SK-N-SH treated with all-trans-retinoic acid at 6 μM for 48 hours (cell line): Measurements from ENCODE around the gene PYGM.

Experiments used
- ATAC-seq: fragments of 200-7000 bp; cut with Tn5 transposase; 3 replicates; pipeline ENCODE4 v1.9.1; 2020; ENCODE audit warnings: mild to moderate bottlenecking, moderate library complexity
- ARNTL ChIP-seq: fragments of 450-650 bp; formaldehyde crosslinking; IDR thresholded peaks from 2 replicates; pipeline ENCODE4 v1.5.0; 2020; ENCODE audit warnings: low read depth, mild to moderate bottlenecking, moderate library complexity, borderline replicate concordance
- BACH2 ChIP-seq: fragments of 250-450 bp; sonication (Bioruptor Pico); IDR thresholded peaks from 2 replicates; pipeline ENCODE4 v1.9.0; 2021; ENCODE audit warnings: mild to moderate bottlenecking, borderline replicate concordance
- CSDC2 ChIP-seq: fragments of 250-450 bp; sonication (Bioruptor Pico); IDR thresholded peaks from 2 replicates; pipeline ENCODE4 v1.5.0; 2020; ENCODE audit warnings: mild to moderate bottlenecking, moderate library complexity
- CSRNP3 ChIP-seq: fragments of 250-450 bp; sonication (Bioruptor Pico); IDR thresholded peaks from 2 replicates; pipeline ENCODE4 v1.5.1; 2021; ENCODE audit warnings: mild to moderate bottlenecking, moderate library complexity
- ESRRG ChIP-seq: fragments of 250-450 bp; sonication (Bioruptor Pico); IDR thresholded peaks from 2 replicates; pipeline ENCODE4 v1.6.1; 2021; ENCODE audit warnings: mild to moderate bottlenecking
- GLIS3 ChIP-seq: fragments of 250-450 bp; sonication (Bioruptor Pico); IDR thresholded peaks from 2 replicates; pipeline ENCODE4 v1.5.0; 2020; ENCODE audit warnings: mild to moderate bottlenecking, moderate library complexity
- ISL1 ChIP-seq: fragments of 250-450 bp; sonication (Bioruptor Pico); IDR thresholded peaks from 2 replicates; pipeline ENCODE4 v2.1.2; 2022; ENCODE audit warnings: mild to moderate bottlenecking, moderate library complexity
- OSR1 ChIP-seq: fragments of 250-450 bp; sonication (Bioruptor Pico); IDR thresholded peaks from 2 replicates; pipeline ENCODE4 v1.8.0; 2022; ENCODE audit warnings: moderate library complexity, mild to moderate bottlenecking, inconsistent platforms
- PATZ1 ChIP-seq: fragments of 250-450 bp; sonication (Bioruptor Pico); IDR thresholded peaks from 2 replicates; pipeline ENCODE4 v1.8.0; 2020; ENCODE audit warnings: mild to moderate bottlenecking, moderate library complexity, borderline replicate concordance
- PPARA ChIP-seq: fragments of 250-450 bp; sonication (Bioruptor Pico); IDR thresholded peaks from 2 replicates; pipeline ENCODE4 v1.5.0; 2020; ENCODE audit warnings: mild to moderate bottlenecking, borderline replicate concordance
- RARB ChIP-seq: fragments of 250-450 bp; sonication (Bioruptor Pico); IDR thresholded peaks from 2 replicates; pipeline ENCODE4 v1.8.0; 2021; ENCODE audit warnings: mild to moderate bottlenecking, moderate library complexity
- SNAI2 ChIP-seq: fragments of 250-450 bp; sonication (Bioruptor Pico); IDR thresholded peaks from 2 replicates; pipeline ENCODE4 v1.5.0; 2020; ENCODE audit warnings: mild to moderate bottlenecking, moderate library complexity
- TCF4 ChIP-seq: fragments of 250-450 bp; sonication (Bioruptor Pico); IDR thresholded peaks from 2 replicates; pipeline ENCODE4 v1.8.0; 2021; ENCODE audit warnings: mild to moderate bottlenecking, moderate library complexity, borderline replicate concordance
- TOX ChIP-seq: fragments of 250-450 bp; sonication (Bioruptor Pico); IDR thresholded peaks from 2 replicates; pipeline ENCODE4 v1.8.0; 2021; ENCODE audit warnings: mild to moderate bottlenecking, moderate library complexity, borderline replicate concordance
- TSHZ2 ChIP-seq: fragments of 250-450 bp; sonication (Bioruptor Pico); IDR thresholded peaks from 2 replicates; pipeline ENCODE4 v1.5.0; 2020; ENCODE audit warnings: mild to moderate bottlenecking, moderate library complexity
- ZC3H10 ChIP-seq: fragments of 250-450 bp; sonication (Bioruptor Pico); IDR thresholded peaks from 2 replicates; pipeline ENCODE4 v1.5.1; 2021; ENCODE audit warnings: mild to moderate bottlenecking, moderate library complexity
- ZFP30 ChIP-seq: fragments of 450-650 bp; formaldehyde crosslinking; IDR thresholded peaks from 2 replicates; pipeline ENCODE4 v1.5.0; 2022; ENCODE audit warnings: mild to moderate bottlenecking, moderate library complexity
- ZNF565 ChIP-seq: fragments of 450-650 bp; formaldehyde crosslinking; conservative IDR thresholded peaks from 2 replicates; pipeline ENCODE4 v1.5.0; 2020; ENCODE audit warnings: low read depth, mild to moderate bottlenecking, moderate library complexity
- ZNF70 ChIP-seq: fragments of 450-650 bp; formaldehyde crosslinking; IDR thresholded peaks from 2 replicates; pipeline ENCODE4 v1.5.0; 2020; ENCODE audit warnings: mild to moderate bottlenecking, moderate library complexity
- ZNF8 ChIP-seq: fragments of 450-650 bp; formaldehyde crosslinking; IDR thresholded peaks from 2 replicates; pipeline ENCODE4 v1.5.0; 2020; ENCODE audit warnings: mild to moderate bottlenecking, moderate library complexity
- TF ChIP-seq, protein P1 (sequence below): fragments of 250-450 bp; sonication (Bioruptor Pico); IDR thresholded peaks from 2 replicates; pipeline ENCODE4 v1.8.0; 2021; ENCODE audit warnings: low read depth, mild to moderate bottlenecking, moderate library complexity, borderline replicate concordance
- TF ChIP-seq, protein P2 (sequence below): fragments of 250-450 bp; sonication (Bioruptor Pico); IDR thresholded peaks from 2 replicates; pipeline ENCODE4 v1.5.1; 2020; ENCODE audit warnings: low read depth, mild to moderate bottlenecking, moderate library complexity

Gene PYGM

DNA sequence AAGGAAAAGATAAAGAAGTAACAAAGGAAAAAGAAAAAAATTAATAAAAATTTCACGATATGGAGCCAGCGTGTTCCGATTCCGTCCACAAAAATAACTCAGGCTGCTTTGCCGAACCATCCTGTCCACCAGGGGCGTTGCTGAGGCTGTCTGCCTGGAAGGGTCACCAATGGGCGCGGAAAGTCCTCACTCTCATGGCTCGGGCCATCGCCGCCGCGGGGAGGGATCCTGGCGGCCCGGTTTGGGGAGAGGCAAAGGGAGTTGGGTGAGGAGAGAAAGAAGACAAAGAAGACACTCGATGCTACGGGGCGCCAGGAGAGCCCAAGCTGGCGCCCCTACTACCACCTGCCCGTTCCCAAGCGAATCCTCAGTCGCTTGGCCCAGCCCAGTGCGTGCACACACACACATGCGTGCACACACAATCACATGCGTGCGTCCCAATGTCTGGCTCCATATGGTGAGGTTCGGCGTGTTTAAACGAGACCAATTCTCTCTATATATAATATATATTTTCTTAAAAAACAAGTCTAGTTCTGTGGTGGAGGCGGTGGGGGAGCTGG lies 5.6 kb upstream of the PYGM start:
- TF ChIP-seq RARB (CRISPR knock-in tag) (no peak), SNAI2 (no peak), ZNF70 (no peak), PPARA (CRISPR knock-in tag) (no peak), TCF4 (CRISPR knock-in tag) (no peak), CSDC2 (no peak), ZFP30 (CRISPR knock-in tag) (no peak), ARNTL (no peak), BACH2 (no peak), ZC3H10 (CRISPR knock-in tag) (no peak), GLIS3 (CRISPR knock-in tag) (no peak), ZNF8 (CRISPR knock-in tag) (no peak), ESRRG (CRISPR knock-in tag) (no peak), TOX (CRISPR knock-in tag) (no peak), OSR1 (CRISPR knock-in tag) (no peak), ZNF565 (CRISPR knock-in tag) (no peak)
- TF ChIP-seq, protein P1, sequence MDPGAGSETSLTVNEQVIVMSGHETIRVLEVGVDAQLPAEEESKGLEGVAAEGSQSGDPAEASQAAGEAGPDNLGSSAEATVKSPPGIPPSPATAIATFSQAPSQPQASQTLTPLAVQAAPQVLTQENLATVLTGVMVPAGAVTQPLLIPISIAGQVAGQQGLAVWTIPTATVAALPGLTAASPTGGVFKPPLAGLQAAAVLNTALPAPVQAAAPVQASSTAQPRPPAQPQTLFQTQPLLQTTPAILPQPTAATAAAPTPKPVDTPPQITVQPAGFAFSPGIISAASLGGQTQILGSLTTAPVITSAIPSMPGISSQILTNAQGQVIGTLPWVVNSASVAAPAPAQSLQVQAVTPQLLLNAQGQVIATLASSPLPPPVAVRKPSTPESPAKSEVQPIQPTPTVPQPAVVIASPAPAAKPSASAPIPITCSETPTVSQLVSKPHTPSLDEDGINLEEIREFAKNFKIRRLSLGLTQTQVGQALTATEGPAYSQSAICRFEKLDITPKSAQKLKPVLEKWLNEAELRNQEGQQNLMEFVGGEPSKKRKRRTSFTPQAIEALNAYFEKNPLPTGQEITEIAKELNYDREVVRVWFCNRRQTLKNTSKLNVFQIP: no peak
- ATAC-seq: no peak

DNA sequence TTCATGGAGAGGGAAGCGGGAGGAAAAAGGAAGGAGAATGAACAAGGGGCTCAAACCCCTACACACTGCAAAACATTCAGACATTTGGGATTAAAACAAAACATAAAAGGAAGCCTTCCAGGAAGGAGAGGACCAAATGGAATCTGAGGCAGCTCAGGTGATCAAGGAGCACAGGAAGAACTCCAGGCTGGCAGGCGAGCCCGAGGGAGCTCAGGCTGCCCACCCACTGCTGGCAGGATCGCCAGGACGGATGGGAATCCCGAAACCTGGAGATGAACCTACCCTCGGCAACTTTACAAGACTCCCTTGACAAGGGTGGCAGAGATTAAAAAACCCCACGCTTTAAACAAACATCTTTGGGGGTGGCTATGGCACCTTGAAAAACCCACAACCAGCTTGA lies 5.0 kb upstream of the PYGM start:
- TF ChIP-seq, protein P2, sequence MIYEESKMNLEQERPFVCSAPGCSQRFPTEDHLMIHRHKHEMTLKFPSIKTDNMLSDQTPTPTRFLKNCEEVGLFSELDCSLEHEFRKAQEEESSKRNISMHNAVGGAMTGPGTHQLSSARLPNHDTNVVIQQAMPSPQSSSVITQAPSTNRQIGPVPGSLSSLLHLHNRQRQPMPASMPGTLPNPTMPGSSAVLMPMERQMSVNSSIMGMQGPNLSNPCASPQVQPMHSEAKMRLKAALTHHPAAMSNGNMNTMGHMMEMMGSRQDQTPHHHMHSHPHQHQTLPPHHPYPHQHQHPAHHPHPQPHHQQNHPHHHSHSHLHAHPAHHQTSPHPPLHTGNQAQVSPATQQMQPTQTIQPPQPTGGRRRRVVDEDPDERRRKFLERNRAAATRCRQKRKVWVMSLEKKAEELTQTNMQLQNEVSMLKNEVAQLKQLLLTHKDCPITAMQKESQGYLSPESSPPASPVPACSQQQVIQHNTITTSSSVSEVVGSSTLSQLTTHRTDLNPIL: no peak
- TF ChIP-seq ZNF8 (CRISPR knock-in tag) (no peak), GLIS3 (CRISPR knock-in tag) (no peak), CSDC2 (no peak), TSHZ2 (CRISPR knock-in tag) (no peak), PPARA (CRISPR knock-in tag) (no peak), ZNF70 (no peak), ISL1 (CRISPR knock-in tag) (no peak), OSR1 (CRISPR knock-in tag) (no peak), TOX (CRISPR knock-in tag) (no peak), CSRNP3 (CRISPR knock-in tag) (no peak), PATZ1 (CRISPR knock-in tag) (no peak), TCF4 (CRISPR knock-in tag) (no peak), ESRRG (CRISPR knock-in tag) (no peak), RARB (CRISPR knock-in tag) (no peak), SNAI2 (no peak)
- TF ChIP-seq, protein P1: no peak
- TF ChIP-seq, all 23 proteins: peak for 0
- no peak for ATAC-seq
